Measurements from ENCODE around the gene SMPD2.
"Not testable (repeated sequence)": the region's sequence is repeated elsewhere in the genome, so short reads cannot be mapped to it uniquely, and the experiment has no call there.

Gene SMPD2

GRCh38 chr6:109458774-109459531, 18.4 kb downstream of the SMPD2 start:
- no peak for FAIRE-seq
- no peak for DNase-seq (ENCODE audit: insufficient read length, low spot score)

GRCh38 chr6:109460161-109460829, 19.8 kb downstream of the SMPD2 start:
- no peak for FAIRE-seq
- DNase-seq (ENCODE audit: insufficient read length, low spot score), result no peak

DNA sequence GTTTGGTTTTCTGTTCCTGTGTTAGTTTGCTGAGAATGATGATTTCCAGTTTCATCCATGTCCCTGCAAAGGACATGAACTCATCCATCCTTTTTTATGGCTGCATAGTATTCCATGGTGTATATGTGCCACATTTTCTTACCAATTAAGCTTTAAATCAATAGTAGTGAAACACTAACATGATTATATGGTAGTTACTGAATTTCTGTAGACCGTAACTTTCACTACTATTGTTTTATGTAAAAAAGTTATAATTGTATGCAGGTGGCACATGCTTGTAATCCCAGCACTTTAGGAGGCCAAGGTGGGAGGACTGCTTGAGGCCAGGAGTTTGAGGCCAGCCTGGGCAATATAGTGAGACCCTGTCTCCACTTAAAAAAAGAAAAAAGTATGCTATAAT, 20.7 kb downstream of the SMPD2 start:
- not testable (repeated sequence) for FAIRE-seq; DNase-seq (ENCODE audit: insufficient read length, low spot score)

- FAIRE-seq (no peak), DNase-seq (ENCODE audit: insufficient read length, low spot score) (no peak)
These were observed 21.4 kb downstream of the SMPD2 start for GRCh38 chr6:109461733-109462526.

DNA sequence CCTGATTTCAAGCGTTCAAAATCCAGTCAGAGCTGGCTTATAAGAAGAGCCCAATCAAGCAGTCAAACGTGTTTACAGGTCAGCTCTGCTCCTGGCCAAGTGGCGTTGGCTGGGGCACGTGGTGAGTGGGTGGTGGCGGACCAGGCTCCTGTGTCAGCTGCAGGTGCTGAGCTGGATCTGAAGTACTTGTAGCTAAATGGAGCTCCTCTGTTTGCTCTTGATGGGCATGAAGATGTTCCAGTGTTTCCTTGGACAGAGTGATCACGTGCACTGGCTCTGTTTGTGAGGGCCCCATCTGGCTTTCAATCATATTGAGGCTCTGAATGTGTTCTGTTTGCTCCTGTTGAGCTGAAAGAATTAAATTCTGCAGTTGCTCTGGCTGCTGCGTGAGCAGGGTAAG, 25.2 kb downstream of the SMPD2 start:
- DNase-seq (ENCODE audit: insufficient read length, low spot score) (no peak), FAIRE-seq (no peak)

DNA sequence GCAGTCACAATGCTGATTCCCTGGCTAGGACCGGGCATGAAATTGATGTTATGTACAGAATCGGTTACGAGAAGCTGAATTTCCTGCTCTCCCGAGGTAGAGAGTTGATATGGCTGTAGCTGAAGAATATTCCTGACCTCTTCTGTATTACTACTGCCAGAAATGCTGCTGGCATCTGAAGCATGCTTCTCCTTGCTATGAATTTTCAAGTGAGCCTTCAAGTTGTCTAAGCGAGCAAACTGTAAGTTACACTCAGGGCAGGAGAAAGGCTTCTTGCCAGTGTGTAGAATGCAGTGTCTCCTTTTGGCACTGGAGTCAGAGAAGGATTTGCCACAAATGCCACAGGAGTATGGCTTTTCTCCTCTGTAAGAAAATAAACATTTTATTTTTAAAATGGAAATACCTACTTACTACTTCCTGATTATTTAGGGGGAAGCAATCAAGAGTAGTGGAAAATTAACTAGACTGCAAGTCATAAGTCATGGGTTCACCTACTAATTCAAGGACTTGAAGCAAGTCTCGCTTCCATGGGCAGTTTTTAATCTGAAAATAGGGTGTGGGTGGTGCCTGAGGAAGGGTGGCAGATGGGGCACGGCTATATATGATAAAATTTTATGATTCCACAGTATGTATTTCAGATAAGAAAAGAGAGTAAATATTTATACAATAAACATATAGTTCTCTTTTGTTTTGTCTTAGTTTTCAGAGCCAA, 25.8 kb downstream of the SMPD2 start:
- DNase-seq (ENCODE audit: insufficient read length, low spot score) (no peak), FAIRE-seq (no peak)

DNA sequence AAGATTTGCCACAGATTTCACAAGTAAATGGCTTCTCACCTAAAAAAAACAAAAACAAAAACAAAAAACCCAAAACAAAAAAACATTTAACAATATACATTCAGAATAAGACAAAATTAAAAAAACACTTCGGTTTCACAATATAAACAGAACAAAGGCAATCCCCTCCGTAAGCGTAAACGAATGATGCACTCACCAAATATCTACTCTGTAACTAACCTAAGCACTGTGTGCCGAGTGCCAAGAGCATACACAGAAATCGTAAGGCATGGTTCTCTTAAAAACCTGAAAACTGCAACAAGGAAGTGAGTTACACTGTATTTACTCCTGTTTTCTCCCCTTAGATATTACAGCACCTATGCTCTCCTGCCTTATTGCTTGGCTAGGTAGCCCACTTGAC, 27.2 kb downstream of the SMPD2 start:
- no peak for FAIRE-seq
- no peak for DNase-seq (ENCODE audit: insufficient read length, low spot score)

DNA sequence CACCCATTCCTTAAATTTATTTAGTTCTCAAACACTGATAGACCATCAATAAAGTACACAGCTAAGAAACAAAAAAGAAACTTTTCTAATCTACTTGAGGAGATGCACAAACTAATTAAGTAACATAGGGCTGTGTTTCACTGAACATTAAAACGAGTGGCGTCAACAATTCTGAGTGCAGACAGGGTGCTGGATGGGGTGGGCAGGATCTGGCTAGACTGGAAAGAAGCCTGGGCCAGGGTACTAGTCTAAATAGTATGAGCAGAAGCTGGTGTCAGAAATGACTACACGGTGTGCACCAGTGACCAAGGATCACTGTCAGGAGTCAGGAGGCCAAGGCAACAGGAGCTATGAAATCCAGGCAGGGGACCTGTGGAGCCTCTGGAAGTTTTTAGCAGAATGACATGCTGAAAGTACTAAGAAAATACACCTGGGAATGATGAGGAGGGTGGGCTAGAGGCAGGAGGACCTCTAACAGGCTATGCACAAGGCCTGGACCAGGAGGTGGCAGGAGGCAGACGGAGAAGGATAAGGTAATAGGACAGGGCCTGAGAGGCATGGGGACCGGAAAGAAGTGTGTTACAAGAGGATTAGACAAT, 29.2 kb downstream of the SMPD2 start:
- no peak for DNase-seq (ENCODE audit: insufficient read length, low spot score)
- no peak for FAIRE-seq

DNA sequence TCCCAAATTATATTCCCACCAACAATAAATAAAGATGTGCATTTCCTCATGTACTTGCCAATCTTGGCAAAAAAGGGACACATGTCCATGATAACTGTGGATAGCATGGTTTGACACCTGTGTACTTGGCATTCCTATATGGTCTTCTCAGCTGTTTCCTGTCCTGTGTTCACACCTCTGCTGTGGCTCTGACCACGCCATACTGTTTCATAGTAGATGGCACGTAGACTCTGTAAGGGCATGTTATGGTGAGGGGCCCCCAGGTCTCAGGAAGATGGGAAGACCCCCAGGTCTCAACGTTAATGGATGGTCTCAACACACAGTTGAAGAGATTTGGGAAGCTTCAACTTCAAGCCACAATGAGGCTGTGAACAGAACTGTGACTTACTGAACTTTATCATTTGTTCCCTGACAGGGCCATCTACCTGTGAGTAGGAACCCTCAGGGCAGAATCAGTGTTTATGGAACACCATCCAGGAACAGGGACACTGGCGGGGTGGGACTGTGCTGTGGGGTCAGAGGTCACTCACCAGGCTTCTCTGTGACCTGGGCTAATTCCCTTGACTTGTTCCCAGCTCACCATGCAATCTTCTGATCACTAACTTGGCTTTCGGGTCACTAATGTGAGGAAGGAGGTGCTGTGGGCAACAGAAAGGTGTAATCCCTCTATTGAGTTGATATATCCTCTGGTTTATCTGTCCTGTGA, 30.7 kb downstream of the SMPD2 start:
- FAIRE-seq, result no peak

DNA sequence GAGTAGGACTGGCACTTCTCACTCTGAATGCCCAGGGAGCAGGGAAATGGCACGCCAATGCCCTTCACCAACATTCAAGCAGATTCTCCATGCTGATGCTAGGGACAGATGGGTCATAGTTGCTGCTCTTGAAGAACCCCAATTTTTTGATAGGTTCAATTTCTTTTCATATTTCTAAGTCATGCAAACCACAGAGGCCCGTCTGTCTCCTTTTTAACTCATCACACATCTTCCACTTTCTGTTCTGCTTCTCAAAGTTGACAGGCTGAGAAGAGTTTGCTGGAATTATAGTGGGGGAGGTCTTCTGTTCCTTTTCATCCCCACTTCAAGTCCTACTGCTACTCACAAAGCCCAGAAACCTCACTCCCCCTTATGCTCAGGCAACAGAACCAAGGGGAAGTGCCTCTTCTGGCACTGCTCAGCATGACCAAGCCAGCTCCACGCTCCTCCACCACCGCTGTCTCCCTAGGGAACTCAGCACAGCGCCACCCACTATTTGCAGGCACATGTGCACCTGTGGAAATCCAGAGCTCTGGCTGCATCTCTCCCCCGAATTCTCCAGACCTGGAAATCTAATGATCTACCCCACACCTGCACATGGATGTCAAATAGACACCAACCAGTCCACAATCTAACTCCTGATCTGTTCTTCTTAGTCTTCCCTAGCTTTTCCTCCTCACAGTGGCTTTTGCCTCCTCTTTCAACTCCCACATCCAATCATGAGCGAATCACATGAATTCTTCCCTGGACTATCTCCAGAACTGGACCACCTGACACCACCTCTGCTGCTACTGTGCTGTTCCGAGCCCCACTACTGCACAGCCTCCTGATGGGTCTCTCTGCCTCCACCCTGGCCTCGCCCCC, 31.8 kb downstream of the SMPD2 start:
- FAIRE-seq, result no peak
- no peak for DNase-seq (ENCODE audit: insufficient read length, low spot score)

More for the DNA sequence above, 30.7 kb downstream of the SMPD2 start:
- DNase-seq (ENCODE audit: insufficient read length, low spot score), result no peak

- FAIRE-seq (no peak), DNase-seq (ENCODE audit: insufficient read length, low spot score) (no peak)
These were observed 32.6 kb downstream of the SMPD2 start for GRCh38 chr6:109473120-109473519.

DNA sequence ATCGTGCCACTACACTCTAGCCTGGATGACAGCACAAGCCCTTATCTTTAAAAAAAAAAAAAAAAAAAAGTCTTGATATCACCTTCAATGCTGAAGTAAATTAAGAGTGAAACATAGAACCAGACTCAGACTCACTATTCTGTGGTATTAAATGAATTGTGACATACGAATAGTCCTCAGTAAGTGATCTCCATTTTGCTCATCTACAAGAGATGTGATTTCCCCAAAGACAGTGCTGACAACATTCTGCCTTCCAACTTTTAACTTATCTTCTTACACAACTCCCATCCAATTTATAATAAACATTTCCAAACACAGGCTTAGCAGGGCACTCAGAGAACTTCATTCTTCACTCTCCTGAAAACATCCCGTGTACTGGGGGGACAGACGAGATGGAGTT, 34.5 kb downstream of the SMPD2 start:
- DNase-seq (ENCODE audit: insufficient read length, low spot score), result no peak
- FAIRE-seq, result no peak

DNA sequence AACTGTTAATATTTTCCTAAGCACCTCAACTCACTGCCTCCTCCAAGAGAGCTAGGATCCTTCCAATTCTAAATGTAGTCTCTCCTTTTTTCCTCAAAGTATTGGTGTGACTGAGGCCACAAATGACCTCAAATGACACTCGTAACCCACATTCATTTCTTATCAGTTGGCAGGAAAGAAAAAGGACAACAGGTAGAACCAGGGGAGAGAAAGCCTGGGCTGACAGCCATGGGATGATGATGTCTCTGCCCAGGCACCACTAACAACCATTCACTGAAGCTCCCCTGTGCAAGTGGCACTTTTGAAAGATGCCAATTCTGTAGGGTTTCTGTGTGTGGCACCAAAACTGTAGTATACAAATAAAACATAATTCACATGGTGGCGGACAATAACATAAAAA, 35.1 kb downstream of the SMPD2 start:
- FAIRE-seq (no peak), DNase-seq (ENCODE audit: insufficient read length, low spot score) (no peak)

DNA sequence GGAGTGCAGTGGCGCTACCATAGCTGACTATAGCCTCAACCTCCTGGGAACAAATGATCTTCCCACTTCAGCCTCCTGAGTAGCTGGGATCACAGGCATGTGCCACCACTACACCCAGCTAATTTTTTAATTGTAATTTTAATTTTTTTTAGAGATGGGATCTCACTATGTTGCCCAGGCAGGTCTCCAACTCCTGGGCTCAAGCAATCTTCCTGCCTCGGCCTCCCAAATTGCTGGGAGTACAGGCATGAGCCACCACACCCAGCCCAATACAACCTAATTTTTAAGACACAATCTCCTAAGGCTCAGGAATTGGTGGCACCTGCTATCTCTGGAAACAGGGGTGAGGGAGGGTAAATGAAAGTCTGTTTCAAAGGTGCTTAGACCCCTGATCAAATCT, 36.7 kb downstream of the SMPD2 start:
- no peak for FAIRE-seq
- no peak for DNase-seq (ENCODE audit: insufficient read length, low spot score)

DNA sequence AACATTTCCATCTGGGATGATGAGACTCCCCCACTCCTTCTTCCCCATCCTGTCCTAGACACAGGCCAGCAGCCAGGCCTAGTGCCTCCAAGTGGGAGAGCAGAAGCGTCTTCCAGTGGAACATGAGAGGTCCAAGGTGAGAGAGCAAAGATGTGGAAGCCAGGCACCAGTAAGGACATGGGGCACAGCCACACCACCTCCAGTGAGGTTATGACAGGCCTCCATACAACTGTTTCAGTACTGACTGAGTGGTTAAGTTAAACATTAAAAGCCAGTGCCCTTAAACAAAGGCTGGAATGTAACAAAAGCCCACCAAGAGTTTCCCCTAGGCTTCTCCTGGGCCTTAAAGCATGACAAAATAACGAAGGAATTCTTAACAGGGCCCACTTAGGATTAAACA, 37.2 kb downstream of the SMPD2 start:
- FAIRE-seq (no peak), DNase-seq (ENCODE audit: insufficient read length, low spot score) (no peak)

- DNase-seq (ENCODE audit: insufficient read length, low spot score), result no peak
- no peak for FAIRE-seq
These were observed 37.8 kb downstream of the SMPD2 start for GRCh38 chr6:109478222-109478805.

DNA sequence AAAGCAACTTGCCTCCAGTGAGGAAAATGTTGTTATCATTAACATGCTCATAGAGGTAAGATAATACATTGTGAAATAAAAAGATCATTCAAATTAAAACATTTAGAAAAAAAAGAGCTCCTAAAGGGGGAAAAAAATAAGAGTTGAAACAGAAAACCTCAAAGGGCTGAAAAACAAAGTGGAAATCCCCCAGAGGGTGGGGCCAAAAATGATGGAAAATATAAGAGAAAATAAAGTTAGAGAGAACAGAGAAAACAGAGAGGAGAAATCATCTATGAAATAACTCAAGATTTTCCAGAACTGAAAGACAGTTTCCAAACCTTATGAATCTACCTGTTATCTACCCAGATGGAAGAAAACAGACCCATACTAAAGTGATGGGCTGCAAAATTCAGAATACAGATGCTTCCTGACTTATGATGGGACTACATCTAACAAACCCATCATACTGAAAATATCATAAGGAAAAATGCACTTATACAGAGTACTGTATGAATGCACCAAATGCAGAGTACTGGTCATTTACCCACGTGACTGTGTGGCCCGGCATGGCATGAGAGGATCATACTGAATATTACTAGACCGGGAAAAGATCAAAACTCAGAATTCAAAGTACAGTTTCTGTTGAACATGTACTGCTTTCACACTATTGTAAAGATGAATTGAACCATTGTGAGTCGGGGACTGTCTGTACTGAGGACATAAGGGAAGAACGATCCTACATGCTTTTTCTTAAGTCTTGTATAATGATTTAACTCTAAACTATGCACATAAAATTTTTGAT, 38.5 kb downstream of the SMPD2 start:
- DNase-seq (ENCODE audit: insufficient read length, low spot score) (no peak), FAIRE-seq (no peak)

DNA sequence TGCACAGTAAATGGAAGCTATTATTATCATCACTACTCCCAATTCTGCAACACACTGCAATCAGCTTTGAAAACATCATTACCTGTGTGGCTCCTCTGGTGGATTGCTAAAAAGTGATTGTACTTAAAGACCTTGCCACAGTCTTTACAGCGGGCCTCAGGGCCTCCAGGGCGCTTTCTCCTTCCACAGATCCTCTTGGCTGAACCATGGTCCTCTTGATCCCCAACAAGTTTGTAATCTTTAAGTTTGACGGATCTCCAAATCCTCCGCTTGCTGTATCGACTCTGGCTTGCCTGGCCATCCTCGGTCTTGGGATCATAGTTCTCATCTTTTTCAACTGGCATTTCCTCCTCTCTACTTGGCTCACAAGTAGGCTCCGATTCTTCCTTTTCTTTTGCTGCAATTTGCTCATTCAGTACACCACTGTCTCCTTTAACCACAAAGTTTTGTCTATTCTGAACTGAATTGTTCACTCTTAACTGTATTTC, 40.5 kb downstream of the SMPD2 start:
- DNase-seq (ENCODE audit: insufficient read length, low spot score) (no peak), FAIRE-seq (no peak)

Measured in HTR-8/SVneo (cell line).